ENCODE measurements around the gene TMEM131. TPM values are rescaled to one million over a fixed set of nuclear protein-coding genes. Genes with fewer than 3 reads are reported as not detected.
A peak's percentile ranks its signal among the peaks of the same experiment; 100 is the strongest.

The TMEM131 gene
- polyA plus RNA-seq, 3 donors = 7.0 to 23.6 (median 8.2) TPM

- H3K27me3 Mint-ChIP-seq (ENCODE audit: low read depth in 3 of 3) = peaks cover 0 to 4% (median 2%) of the 10 kb centered on the region in 3 donors
- no peak for TF ChIP-seq CTCF (IDR thresholded peaks at IDR 0.05)
- Histone ChIP-seq H3K79me2 (ENCODE audit: insufficient read depth, low read length) (no peaks in the 10 kb centered on the region), H3K9ac (ENCODE audit: insufficient read depth, low read length, poor library complexity, severe bottlenecking) (no peak overlapping the region), H3K4me1 (ENCODE audit: control insufficient read depth in 1 of 2, insufficient read depth in 2 of 2, low read length in 2 of 2) (peaks cover 8 to 11% of the 10 kb centered on the region in 2 donors), H2AFZ (ENCODE audit: insufficient read depth, low read depth, low read length, poor library complexity, severe bottlenecking) (no peak overlapping the region), H4K20me1 (ENCODE audit: insufficient read depth, low read length) (no peaks in the 10 kb centered on the region), H3K9me3 (replicated peaks in 1 of 2; ENCODE audit: control insufficient read depth in 1 of 2, insufficient read depth in 1 of 2, low read length in 2 of 2) (no peaks in the 10 kb centered on the region), H3K27me3 (ENCODE audit: control insufficient read depth in 2 of 2, insufficient read depth in 2 of 2, low read length in 2 of 2) (no peaks in the 10 kb centered on the region), H3K27ac (ENCODE audit: low read depth in 1 of 2, low read length in 2 of 2) (no peak overlapping the region), H3K4me2 (replicated peaks; ENCODE audit: extremely low read depth, low read length, poor library complexity, severe bottlenecking) (no peak overlapping the region), H3K4me3 (replicated peaks in 1 of 3; ENCODE audit: low read depth in 2 of 3, low read length in 3 of 3) (no peak overlapping the region), H3K36me3 (replicated peaks in 1 of 2; ENCODE audit: control insufficient read depth in 1 of 2, insufficient read depth in 2 of 2, low read length in 2 of 2) (no peaks in the 10 kb centered on the region)
- H3K4me1 Mint-ChIP-seq = peaks cover 13% of the 10 kb centered on the region
- H3K9me3 Mint-ChIP-seq = peaks cover 0 to 3% (median 0%) of the 10 kb centered on the region in 7 donors
- intact Hi-C loops (cut with micrococcal nuclease) = no loop called here
- peak overlapping the region in 1 of 7 donors; percentile 26 for H3K27ac Mint-ChIP-seq
- H3K36me3 Mint-ChIP-seq = no peaks in the 10 kb centered on the region
- DNase-seq = no peak
- peak overlapping the region in 1 of 2 donors; percentile 60 for H3K4me3 Mint-ChIP-seq
- WGBS (ENCODE audit: insufficient coverage) = 91% methylated on average over 16 of the region's 17 CpGs
Observed at GRCh38 chr2:97714084-97714949, 281.4 kb downstream of the TMEM131 start.

GRCh38 chr2:97713296-97714083 is 282.3 kb downstream of the TMEM131 start, which contains the start of gene ZAP70:
Gene ZAP70 (plus strand): TSS chr2:97713576. CDS start chr2:97724037, 10,461 bp downstream.
- Histone ChIP-seq H3K27ac (ENCODE audit: low read depth in 1 of 2, low read length in 2 of 2) (no peak within 1 kb of the TSS), H3K4me2 (replicated peaks; ENCODE audit: extremely low read depth, low read length, poor library complexity, severe bottlenecking) (no peak within 1 kb of the TSS), H3K36me3 (replicated peaks in 1 of 2; ENCODE audit: control insufficient read depth in 1 of 2, insufficient read depth in 2 of 2, low read length in 2 of 2) (no peaks in the 10 kb centered on the region), H2AFZ (ENCODE audit: insufficient read depth, low read depth, low read length, poor library complexity, severe bottlenecking) (peak within 1 kb of the TSS; percentile 29), H3K27me3 (ENCODE audit: control insufficient read depth in 2 of 2, insufficient read depth in 2 of 2, low read length in 2 of 2) (no peaks in the 10 kb centered on the region), H3K4me3 (replicated peaks in 1 of 3; ENCODE audit: low read depth in 2 of 3, low read length in 3 of 3) (no peak within 1 kb of the TSS), H3K9ac (ENCODE audit: insufficient read depth, low read length, poor library complexity, severe bottlenecking) (no peak within 1 kb of the TSS), H4K20me1 (ENCODE audit: insufficient read depth, low read length) (no peaks in the 10 kb centered on the region), H3K4me1 (ENCODE audit: control insufficient read depth in 1 of 2, insufficient read depth in 2 of 2, low read length in 2 of 2) (peaks cover 3% of the 10 kb centered on the region in 2 donors), H3K79me2 (ENCODE audit: insufficient read depth, low read length) (no peaks in the 10 kb centered on the region), H3K9me3 (replicated peaks in 1 of 2; ENCODE audit: control insufficient read depth in 1 of 2, insufficient read depth in 1 of 2, low read length in 2 of 2) (no peaks in the 10 kb centered on the region)
- peaks cover 1 to 2% (median 1%) of the 10 kb centered on the region in 3 donors for H3K27me3 Mint-ChIP-seq (ENCODE audit: low read depth in 3 of 3)
- peaks cover 5% of the 10 kb centered on the region for H3K4me1 Mint-ChIP-seq
- H3K36me3 Mint-ChIP-seq = no peaks in the 10 kb centered on the region
- peak within 1 kb of the TSS in 1 of 2 donors; percentile 60 for H3K4me3 Mint-ChIP-seq
- H3K27ac Mint-ChIP-seq = peak within 1 kb of the TSS in 1 of 7 donors; percentile 82
- no peak for TF ChIP-seq CTCF (IDR thresholded peaks at IDR 0.05)
- intact Hi-C loops (cut with micrococcal nuclease) = no loop called here
- peaks cover 0 to 3% (median 0%) of the 10 kb centered on the region in 7 donors for H3K9me3 Mint-ChIP-seq
- WGBS (ENCODE audit: insufficient coverage) = 68% methylated on average over 19 of the region's 21 CpGs
- no peak for DNase-seq
